Aortic smooth muscle cell (primary cell): ENCODE results near the gene PRADC1. TPM values are rescaled to one million over a fixed set of nuclear protein-coding genes. Genes with fewer than 3 reads are reported as not detected.

Experiments
- total RNA-seq: library from RNA; depleted of rRNA; stranded (reverse); fragments of >200 nt; gene quantifications from 2 replicates; pipeline ENCODE4 v1.2.3, GENCODE V29; 2014

The PRADC1 gene
- total RNA-seq, result 20.5 and 27.3 TPM in 2 replicates

DNA sequence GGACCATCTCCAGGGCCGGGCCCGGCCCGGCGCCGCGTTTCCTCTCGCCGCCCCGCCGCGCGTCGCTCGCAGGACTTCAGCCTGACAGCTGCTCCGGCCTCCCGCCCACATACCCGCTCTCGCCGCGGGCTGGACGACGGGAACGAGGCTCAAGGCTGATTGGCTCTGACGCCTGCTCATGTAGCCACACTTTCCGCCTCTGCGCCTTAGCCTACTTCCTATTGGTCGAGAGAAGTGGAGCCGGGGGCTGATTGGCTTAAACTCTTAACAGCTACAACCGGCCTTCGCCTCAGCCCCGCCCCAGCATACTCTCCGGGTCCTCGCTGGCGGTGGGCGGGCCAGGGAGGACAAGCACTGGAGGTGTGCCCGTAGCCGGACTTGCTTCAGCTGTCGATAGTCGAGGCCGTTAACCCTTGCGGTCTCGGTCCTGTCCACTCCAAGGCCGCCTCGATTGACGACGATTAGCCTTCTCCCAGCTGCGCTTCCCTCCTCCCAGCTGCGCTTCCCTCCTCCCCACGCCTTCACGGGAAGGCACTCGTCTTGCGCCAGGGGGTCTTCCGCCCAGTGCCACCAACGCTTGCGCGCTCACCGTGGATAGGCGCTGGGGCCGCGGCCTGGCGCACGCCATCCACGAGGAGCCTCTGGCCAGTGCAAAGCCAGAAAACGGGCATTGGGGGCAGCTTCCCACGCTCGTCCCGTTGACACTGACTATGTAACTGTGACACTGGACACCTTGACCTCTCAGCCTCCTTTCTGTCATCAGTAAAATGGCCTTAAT lies at the start of gene PRADC1:
PRADC1 (minus strand) TSS at position 86 of the 778 bp plus-strand sequence; CDS start at position 7, 79 bp downstream.

DNA sequence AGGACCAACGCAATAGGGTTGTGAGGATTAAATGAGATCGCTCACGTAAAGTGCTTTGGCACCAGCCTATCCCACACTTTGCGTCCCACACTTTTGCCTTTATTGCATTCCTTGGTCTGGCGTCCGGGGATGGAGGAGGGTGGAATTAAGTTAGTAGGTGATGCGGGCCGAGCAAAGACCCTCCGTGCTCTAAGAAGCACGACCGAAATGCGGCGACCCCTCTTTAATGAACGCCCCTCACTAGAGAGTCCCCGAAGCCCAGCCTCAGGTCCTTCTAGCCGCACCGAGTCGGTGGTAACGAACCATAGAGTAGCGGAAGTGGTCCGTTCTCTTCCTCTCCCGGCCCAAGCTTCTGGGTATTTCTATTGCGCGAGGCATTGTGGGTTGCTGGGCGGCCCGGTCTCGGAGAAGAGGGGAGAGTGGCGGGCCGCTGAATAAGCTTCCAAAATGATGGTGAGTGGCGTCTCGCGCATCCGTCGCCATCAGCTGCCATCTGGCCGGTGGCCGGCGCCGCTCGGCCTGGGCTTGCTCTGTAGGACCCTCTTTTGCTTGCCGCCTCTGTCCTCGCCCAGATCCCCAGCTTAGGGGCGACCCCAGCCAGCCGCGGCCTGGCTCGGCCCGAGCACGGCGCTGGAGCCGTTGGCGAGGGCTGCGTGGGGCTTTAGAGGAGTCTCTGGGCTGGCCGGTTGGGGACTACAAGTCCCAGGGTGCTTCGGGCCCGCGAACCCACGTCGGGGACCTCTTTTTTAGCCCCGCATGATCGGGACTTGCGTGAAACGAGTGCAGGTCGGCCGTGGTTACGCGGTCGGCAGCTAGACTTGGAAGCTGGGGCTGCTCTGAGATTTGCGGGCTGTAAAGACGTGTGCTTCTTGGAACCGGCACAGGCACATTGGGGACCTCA lies 1.1 kb upstream of the PRADC1 start, which contains the start of gene CCT7:
CCT7 (plus strand) TSS at position 377 of the 901 bp plus-strand sequence; CDS start at position 448, 71 bp downstream.

DNA sequence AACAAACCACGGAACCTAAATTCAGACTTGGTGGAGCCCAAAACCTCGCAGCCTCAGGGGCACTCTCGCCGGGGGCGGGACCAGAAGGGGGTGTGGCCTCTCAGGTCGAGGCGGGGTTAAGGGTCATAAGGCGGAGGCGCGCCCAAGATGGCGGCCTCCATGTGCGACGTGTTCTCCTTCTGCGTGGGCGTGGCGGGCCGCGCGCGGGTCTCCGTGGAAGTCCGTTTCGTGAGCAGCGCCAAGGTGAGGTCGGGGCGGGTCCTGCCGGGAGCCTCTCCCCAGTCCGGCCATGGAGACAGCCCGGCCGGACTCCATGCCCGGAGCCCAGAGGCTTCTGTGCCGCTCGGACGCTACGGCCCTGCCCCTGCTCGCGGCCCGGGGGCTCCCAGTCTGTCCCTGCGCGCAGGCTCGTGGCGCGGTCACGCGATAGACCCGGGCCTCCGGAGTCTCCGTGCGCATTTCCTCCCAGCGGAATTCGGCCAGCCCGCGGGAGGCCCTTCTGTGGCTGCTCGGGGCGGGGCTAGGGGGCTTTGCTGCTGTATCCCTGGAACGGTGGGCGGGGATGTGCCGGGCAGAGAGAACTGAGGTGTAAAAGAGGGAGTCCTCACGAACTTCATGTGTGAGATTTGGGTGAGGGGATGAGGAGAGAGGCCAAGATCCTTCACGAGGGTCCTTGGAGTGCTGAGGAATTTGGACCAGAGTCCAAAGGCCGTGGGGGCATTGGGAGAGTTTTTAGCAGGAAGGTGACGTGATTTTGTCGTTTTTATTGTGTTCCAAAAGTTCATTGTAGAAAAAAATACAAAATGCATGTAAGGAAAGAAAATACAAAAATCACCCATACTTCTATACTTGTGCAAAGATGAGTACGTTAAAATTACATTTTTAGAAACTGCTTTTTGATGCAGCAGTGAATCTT lies 18.7 kb downstream of the PRADC1 start, which contains the start of gene SMYD5:
SMYD5 (plus strand) TSS at position 126 of the 916 bp plus-strand sequence; CDS start at position 148, 22 bp downstream.

DNA sequence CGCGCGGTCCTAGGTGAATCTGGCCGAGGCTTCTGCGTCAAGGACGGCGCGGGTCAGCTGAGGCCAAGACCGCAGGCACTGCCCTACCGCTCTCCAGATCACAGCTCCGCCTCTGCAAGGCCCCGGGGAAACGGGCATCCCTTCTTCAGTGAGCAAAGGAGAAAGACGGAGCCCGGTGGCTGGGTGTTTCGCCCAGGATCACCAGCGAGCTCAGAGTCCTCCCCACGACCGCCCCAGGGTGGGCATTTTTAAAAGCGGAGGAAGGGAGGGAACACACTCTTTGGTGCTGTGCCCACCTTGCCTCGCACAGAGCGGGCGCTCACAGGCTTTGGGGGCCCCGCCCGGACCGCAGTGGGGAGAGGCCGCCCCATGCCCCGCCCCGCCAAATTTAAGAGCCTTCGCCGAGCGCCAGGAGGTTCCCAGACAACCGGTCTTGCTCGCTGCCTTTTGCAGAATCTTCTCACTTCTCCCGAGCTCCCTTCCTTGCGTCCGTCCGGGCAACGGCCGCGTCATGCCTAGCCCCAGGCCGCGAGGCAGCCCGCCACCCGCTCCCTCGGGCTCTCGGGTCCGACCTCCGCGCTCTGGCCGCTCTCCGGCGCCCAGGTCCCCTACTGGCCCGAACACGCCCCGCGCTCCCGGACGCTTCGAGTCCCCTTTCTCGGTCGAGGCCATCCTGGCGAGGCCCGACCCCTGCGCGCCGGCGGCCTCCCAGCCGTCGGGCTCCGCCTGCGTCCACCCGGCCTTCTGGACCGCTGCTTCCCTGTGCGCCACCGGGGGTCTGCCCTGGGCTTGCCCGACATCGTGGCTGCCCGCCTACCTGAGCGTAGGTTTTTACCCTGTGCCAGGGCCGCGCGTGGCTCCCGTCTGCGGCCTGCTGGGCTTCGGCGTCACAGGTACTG lies 30.6 kb downstream of the PRADC1 start, which contains the start of gene NOTO:
NOTO (plus strand) TSS at position 419 of the 899 bp plus-strand sequence; CDS start at position 512, 93 bp downstream.

Other genes with a start within 250 kb of the PRADC1 start
- 19.0 and 20.3 TPM in 2 replicates for gene SFXN5, start 161.5 kb downstream of the PRADC1 start, total RNA-seq
- gene RAB11FIP5, start 120.3 kb downstream of the PRADC1 start, total RNA-seq, result 49.5 and 52.2 TPM in 2 replicates
- gene NOTO, start 30.7 kb downstream of the PRADC1 start, total RNA-seq, result not detected in 2 replicates
- 16.1 and 20.9 TPM in 2 replicates for gene SMYD5, start 19.0 kb downstream of the PRADC1 start, total RNA-seq
- 259 and 320 TPM in 2 replicates for gene CCT7, start 1.1 kb upstream of the PRADC1 start, total RNA-seq
- gene FBXO41, start 51.2 kb upstream of the PRADC1 start, total RNA-seq, result 0.06 and 0.40 TPM in 2 replicates
- gene EGR4, start 60.3 kb upstream of the PRADC1 start, total RNA-seq, result not detected in 2 replicates
- gene ALMS1, start 152.6 kb upstream of the PRADC1 start, total RNA-seq, result 12.0 and 13.6 TPM in 2 replicates